GM21737 (cell line): Measurements from ENCODE around the gene CCDC196.

Experiments used
- ATAC-seq: cut with Tn5 transposase; IDR thresholded peaks from one replicate; pipeline ENCODE4 v1.9.1; 2021; ENCODE audit warnings: mild to moderate bottlenecking, moderate library complexity; ENCODE audit not compliant: unreplicated experiment

Gene CCDC196, protein sequence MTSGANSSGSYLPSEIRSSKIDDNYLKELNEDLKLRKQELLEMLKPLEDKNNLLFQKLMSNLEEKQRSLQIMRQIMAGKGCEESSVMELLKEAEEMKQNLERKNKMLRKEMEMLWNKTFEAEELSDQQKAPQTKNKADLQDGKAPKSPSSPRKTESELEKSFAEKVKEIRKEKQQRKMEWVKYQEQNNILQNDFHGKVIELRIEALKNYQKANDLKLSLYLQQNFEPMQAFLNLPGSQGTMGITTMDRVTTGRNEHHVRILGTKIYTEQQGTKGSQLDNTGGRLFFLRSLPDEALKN

DNA sequence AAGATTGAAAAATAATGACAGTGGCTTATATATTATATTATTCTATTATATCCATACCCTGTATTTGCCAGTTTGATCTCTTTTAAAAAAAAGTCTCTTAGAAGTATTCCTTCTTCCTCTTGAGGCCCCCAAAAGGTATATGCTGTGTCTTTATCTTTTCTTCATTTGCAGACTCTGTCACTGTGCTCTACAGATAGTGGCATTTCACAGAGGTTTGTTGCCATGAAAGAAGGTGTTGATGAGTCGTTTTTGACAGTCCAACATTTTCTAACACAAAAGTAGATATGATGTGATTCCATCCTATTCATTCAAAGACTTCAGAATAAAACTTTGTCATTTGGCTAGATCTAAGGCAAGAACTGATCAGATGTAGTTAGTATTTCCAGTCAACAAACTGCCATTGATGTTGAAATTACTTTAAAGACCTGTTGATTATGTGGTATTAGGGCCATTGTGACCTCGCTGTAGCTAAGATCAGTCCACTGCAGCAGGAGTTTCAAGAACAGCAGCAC, at the start of gene CCDC196:
CCDC196 (plus strand) TSS at position 462 of the 512 bp plus-strand sequence. CDS start 132 bp downstream, outside the sequence.
- ATAC-seq: no peak

DNA sequence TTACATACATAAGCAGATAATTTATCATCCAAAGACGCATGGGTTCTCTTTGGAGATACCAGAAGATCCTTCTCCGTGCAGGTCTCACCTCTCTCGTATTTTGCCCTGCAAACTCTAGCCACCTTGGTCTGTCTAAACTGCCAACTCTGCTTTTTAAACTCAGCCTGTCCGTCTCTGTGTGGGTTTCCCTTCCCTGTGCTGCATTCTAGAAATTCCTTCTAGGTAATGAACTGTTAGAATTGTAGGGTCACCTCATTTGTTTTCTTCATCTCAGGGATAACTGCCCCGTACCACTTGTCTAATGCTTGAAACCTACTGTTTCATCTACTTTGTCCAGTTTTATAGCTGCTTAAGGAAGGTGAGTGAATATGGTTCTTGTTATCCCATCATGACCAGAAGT, 45.4 kb upstream of the CCDC196 start:
- no peak for ATAC-seq

GRCh38 chr14:66442953-66443571, 43.1 kb upstream of the CCDC196 start:
- ATAC-seq: no peak

DNA sequence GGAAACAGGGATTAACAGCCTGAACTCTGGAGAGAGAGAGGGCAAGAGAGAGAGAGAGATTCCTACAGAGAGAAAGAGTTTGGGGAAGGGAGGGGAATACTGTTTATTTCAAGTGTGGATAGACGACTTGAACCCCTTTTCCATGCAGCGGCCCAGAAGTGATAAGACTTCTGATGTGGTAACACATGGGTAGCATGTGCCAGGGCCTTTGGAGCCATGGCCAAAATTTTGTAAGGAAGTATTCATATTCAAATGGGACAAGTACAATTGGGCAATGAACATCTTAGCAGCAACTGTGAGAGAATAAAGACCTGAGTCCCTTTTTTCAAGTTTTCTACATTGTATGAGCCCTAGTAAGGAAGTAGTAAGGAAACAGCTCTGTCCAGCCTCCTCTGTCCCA, 42.4 kb upstream of the CCDC196 start:
- no peak for ATAC-seq

- ATAC-seq: no peak
Measured at GRCh38 chr14:66444271-66444927, 41.8 kb upstream of the CCDC196 start.

DNA sequence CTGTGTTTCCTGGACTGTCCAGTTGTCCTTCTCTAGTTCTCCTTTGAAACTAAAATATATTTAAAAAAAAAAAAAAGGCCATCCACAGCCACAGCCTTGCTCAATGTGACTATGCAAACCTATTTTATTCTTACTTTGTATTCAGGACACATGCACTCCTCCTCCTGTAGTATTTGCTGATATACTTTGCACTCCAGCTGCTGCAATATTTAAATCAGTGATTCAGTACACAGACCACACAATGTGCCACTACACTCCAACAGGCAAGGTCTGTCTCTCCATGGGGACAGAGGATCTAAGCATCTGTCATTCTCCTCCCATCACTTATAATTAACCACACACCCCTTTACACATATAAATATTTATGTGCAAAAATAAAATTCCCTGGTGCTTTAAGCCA, 40.2 kb upstream of the CCDC196 start:
- ATAC-seq: no peak

DNA sequence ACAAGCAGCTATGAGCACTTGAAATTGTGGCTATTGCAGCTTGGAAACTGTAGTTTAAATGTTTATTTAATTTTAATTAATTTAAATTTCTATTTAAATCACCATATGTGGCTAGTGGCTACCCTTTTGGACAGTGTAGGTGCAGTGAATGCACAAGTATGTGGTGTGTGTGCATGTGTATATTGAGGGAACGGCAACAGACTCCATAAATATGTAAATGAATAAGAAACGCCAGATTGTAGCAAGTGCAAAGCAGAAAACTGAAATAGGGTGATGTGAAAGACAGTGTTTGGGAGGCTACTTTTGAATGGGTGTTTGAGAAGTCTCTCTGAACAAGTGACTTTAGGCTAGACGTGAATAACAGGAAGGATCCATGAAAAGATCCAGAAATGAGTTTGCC, 32.7 kb upstream of the CCDC196 start:
- no peak for ATAC-seq

- no peak for ATAC-seq
Measured at GRCh38 chr14:66459603-66460002, 26.6 kb upstream of the CCDC196 start.

GRCh38 chr14:66464261-66464660, 21.9 kb upstream of the CCDC196 start:
- no peak for ATAC-seq

DNA sequence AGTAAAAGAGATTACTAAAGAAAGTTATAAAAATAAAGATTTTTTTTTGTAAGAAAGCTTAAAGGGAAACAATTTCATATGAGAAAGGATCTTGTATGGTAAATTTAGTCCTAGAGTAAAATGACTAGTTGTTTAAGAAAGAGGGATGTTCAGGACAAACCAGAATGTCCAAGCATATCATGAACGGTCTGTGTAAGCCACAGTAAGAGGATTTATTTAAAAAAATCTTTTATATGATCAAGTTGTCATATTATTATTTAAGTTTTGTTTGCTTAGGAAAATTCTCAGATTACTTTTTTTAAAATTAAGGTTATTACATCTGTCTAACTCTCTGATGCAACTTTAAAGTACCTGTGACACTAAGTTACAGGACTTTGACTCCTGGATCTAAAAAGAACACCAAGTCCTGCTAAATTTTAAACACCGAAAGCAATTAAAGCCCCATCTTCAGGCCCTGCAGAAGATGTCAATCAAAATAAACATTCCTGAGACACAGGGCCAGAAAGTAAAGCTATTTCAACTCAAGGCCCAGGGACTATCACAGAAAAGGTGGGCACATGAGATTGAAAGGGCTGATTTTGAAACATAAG, 17.3 kb upstream of the CCDC196 start:
- ATAC-seq: no peak

- ATAC-seq: no peak
Measured at GRCh38 chr14:66471584-66471983, 14.6 kb upstream of the CCDC196 start.

DNA sequence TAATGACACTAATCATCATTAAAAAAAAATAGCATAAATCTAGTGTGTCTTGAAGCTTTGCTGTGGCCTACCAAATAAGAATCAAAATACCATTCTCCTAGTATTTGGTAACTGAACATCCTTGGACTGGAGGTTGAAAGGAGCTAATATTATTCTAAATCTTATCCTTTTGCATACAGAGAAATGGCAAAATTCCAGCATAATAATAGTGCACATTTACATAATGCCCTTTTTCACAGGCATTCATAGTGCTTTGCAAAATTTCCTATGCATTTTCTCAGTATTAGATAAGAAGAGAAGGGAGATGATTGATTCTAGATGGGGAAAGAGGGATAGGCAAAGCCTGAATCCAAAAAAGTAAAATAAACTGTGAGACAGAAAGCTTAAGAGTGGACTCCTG, 13.9 kb upstream of the CCDC196 start:
- no peak for ATAC-seq

DNA sequence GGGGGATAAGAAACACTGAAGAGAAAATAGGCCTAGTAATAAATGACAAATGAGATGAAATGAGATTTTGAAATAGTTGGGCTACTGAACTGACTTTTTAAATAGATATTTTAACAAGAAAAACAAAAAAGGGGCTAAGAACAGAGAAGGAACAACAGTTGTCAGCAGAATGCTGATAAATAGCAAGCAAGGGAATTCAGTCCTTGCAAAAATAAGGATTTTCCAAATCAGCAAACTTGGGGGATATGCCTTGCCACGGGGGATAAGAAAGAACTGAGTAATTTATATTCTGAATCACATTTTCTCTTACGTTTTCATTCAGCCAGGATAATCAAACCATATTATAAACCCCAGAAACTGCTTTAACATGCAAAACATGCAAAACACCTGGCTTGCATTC, 12.9 kb upstream of the CCDC196 start:
- ATAC-seq: no peak

GRCh38 chr14:66476964-66477363, 9.2 kb upstream of the CCDC196 start:
- no peak for ATAC-seq

- ATAC-seq: no peak
Measured at GRCh38 chr14:66477567-66477966, 8.6 kb upstream of the CCDC196 start.

DNA sequence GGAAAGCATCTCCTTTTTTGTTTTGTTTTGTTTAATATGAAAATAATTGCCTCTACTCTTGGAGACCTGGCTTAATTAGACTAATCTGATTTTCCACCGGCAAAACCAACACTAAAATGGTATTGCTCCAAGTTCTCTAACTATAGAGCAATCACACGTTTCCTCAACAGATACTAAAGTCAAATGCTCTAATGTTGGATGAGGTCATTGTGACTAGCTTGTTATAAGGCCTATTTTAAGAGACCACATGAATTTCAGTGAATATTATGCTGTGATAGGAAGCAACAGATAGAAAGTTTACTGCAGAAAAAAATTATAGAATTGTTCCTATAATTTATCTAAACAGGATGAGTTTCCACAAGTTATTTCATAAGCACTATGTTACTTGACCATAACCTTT, 3.3 kb upstream of the CCDC196 start:
- no peak for ATAC-seq

DNA sequence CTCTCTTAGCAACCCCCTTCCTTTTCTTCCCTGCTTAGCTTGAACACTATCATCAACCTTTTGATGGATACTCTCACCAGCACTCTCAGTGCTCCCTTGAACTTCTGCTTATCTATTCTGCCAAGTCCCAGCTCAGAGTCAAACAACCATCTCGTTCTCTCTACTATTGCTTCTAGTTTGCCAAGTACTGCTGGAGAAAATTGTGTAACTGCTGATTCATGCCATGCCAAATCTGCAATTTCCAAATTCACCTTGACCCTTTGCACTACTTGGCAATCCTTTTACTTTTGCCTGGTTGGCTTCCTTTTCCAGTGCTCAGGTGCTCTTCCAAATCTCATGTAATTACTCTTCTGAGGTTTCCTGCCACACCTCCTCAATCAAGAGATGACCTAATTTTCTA, 2.8 kb upstream of the CCDC196 start:
- no peak for ATAC-seq

DNA sequence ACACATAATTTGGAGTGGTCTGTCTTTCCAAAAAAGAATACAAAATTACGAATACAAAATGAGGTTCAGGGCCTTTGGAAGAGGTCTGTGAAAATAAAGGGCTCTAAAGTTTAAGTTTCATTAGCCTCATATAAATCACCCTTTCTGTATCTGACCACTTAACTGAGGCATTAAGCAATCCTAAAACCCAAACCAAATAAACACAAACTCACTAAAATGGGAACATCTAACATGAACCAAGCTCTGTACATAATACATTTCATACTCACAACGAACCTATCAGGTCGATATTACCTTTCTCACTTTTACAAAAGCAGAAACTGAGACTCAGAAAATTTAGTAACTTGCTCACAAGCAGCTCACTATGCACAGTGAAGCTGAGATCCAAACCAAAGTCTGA, 1.1 kb upstream of the CCDC196 start:
- ATAC-seq: no peak

- ATAC-seq: no peak
Measured at GRCh38 chr14:66487164-66487563, 993 bp downstream of the CCDC196 start.

DNA sequence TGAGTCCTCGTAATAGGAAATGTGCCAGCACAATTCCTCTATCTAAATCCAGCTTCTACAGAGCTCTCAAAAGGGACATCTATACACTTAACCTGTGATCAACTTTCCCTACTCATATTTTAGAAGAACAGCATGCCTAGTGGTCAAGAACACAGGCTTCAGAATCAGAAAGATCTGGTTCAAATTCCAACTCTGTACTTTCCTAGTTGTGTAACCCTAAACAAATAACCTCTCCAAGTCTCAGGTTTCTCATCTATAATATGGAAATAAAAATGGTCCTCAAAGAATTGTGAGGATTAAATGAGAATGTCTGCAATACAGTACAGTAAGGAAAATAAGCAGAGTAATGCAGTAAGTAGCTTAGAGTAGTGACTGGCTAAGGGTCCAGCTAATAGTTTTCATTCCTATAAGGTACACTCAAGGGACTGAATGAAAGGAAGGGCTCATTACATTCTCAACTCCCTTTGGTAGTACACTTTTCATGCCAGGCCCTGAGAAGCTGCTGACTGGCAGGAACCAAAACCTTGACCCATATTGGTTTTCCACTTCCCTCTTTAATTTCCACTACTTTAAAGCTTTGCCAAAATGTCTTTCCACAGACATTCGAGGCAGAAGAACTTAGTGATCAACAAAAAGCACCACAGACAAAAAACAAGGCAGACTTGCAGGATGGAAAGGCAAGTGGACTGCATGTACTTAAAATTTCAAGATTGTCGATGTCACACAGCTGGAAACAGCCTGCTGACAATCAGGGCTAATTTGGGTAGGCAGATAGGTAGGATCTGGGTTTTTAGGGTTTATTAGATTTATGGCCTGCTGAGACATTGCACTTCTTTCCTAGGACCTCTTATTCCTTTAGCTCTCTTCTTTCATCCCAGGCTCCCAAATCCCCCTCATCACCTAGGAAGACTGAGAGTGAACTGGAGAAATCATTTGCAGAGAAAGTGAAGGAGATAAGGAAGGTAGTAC, 4.3 kb downstream of the CCDC196 start:
- no peak for ATAC-seq

GRCh38 chr14:66493750-66494149, 7.6 kb downstream of the CCDC196 start:
- no peak for ATAC-seq
